H1 (cell line): ENCODE results near the gene GABRG2. TPM values are rescaled to one million over a fixed set of nuclear protein-coding genes. Genes with fewer than 3 reads are reported as not detected.

Source experiments
- CTCF ChIA-PET: fragments of 300-600 bp; sonication (Branson Sonifier 250); formaldehyde crosslinking; loops from one replicate; lab custom pipeline; 2021; ENCODE audit not compliant: partially characterized antibody; lab: Charles Lee
- POLR2A ChIA-PET: fragments of 300-600 bp; sonication (Branson Sonifier 250); formaldehyde crosslinking; loops from one replicate; lab custom pipeline; 2021; ENCODE audit warnings: inconsistent platforms; ENCODE audit not compliant: partially characterized antibody; lab: Charles Lee
- DNase-seq, 2 experiments: peaks; one replicate each; pipeline versions ENCODE4 v3.0.0 to v3.0.0-alpha.2; 2010 to 2022; ENCODE audit warnings: low spot score in 2 of 2, low read depth in 1 of 2, mixed read lengths in 1 of 2
- FAIRE-seq: peaks from 2 replicates; lab custom pipeline; 2011; peaks lifted over from hg19 to GRCh38; lab: Jason Lieb, UNC
- H2AFZ ChIP-seq: 2 replicates; pipeline ENCODE4 v1.8.1; 2012; ENCODE audit warnings: low read length, inconsistent platforms
- H2AK5ac ChIP-seq: 2 replicates; pipeline ENCODE4 v1.6.1; 2013; ENCODE audit warnings: low read depth, low read length
- H2BK120ac ChIP-seq: replicated peaks from 2 replicates; pipeline ENCODE3; 2013; ENCODE audit warnings: low read depth, low read length, inconsistent platforms
- H2BK12ac ChIP-seq: 2 replicates; pipeline ENCODE4 v1.6.1; 2013; ENCODE audit warnings: low read depth, low read length
- H2BK15ac ChIP-seq: 2 replicates; pipeline ENCODE4 v1.6.1; 2013; ENCODE audit warnings: low read length
- H2BK20ac ChIP-seq: 2 replicates; pipeline ENCODE4 v1.6.1; 2013; ENCODE audit warnings: low read length
- H2BK5ac ChIP-seq: 2 replicates; pipeline ENCODE4 v1.6.1; 2013; ENCODE audit warnings: low read depth, low read length
- H3K14ac ChIP-seq: 2 replicates; pipeline ENCODE4 v1.6.1; 2013; ENCODE audit warnings: inconsistent platforms; ENCODE audit not compliant: insufficient read length
- H3K18ac ChIP-seq: 2 replicates; pipeline ENCODE4 v1.6.1; 2013; ENCODE audit warnings: low read length; ENCODE audit errors: extremely low read depth
- H3K23ac ChIP-seq: 2 replicates; pipeline ENCODE4 v1.6.1; 2013; ENCODE audit warnings: inconsistent platforms; ENCODE audit not compliant: insufficient read length
- H3K23me2 ChIP-seq: 2 replicates; pipeline ENCODE4 v1.6.1; 2013; ENCODE audit warnings: low read depth, low read length
- H3K27ac ChIP-seq: 2 replicates; pipeline ENCODE4 v1.6.1; 2011; ENCODE audit warnings: low read depth, low read length, inconsistent platforms
- H3K27me3 ChIP-seq, 4 experiments: replicated peaks in 1 of 4; 1 replicate in 1 of 4; 2 replicates in 3 of 4; pipeline versions ENCODE4 v1.6.1 to v1.8.1; 2011 to 2013; ENCODE audit warnings: low read length in 3 of 4, mild to moderate bottlenecking in 3 of 4, inconsistent platforms in 2 of 4, mixed read lengths in 2 of 4, moderate library complexity in 1 of 4; ENCODE audit not compliant: control insufficient read depth in 3 of 4, insufficient read depth in 3 of 4; ENCODE audit errors: extremely low read depth in 1 of 4
- H3K36me3 ChIP-seq, 4 experiments: 2 replicates each; pipeline versions ENCODE4 v1.6.1 to v1.8.1; 2011 to 2013; ENCODE audit warnings: mild to moderate bottlenecking in 4 of 4, low read length in 3 of 4, moderate library complexity in 2 of 4, control low read depth in 1 of 4, inconsistent platforms in 1 of 4; ENCODE audit not compliant: insufficient read depth in 4 of 4, control insufficient read depth in 2 of 4
- H3K4ac ChIP-seq: replicated peaks from 2 replicates; pipeline ENCODE3; 2013; ENCODE audit warnings: low read length, low read depth, mixed read lengths, inconsistent platforms; ENCODE audit not compliant: insufficient read length
- H3K4me1 ChIP-seq, 4 experiments: replicated peaks in 1 of 4; 1 replicate in 1 of 4; 2 replicates in 3 of 4; pipeline versions ENCODE4 v1.6.1 to v1.8.1; 2011 to 2013; ENCODE audit warnings: low read length in 3 of 4, inconsistent platforms in 2 of 4, mixed read lengths in 1 of 4; ENCODE audit not compliant: insufficient read depth in 4 of 4, control insufficient read depth in 3 of 4
- H3K4me2 ChIP-seq, 2 experiments: 2 replicates each; pipeline versions ENCODE4 v1.6.1 to v1.8.1; 2011 to 2013; ENCODE audit warnings: low read depth in 2 of 2, low read length in 2 of 2, control low read depth in 1 of 2, inconsistent platforms in 1 of 2, mild to moderate bottlenecking in 1 of 2; ENCODE audit not compliant: insufficient read depth in 1 of 2
- H3K4me3 ChIP-seq, 4 experiments: fragments of 200-600, 300-600 bp in 1 of 4; sonication (generic), shearing (Covaris generic), sonication (Bioruptor Twin) in 1 of 4; 2 replicates each; pipeline versions ENCODE4 v1.5.1 to v1.8.1; 2011 to 2016; ENCODE audit warnings: low read length in 4 of 4, low read depth in 3 of 4, control low read depth in 2 of 4, inconsistent platforms in 2 of 4, mild to moderate bottlenecking in 2 of 4, mixed read lengths in 1 of 4, moderate library complexity in 1 of 4; ENCODE audit not compliant: insufficient read depth in 2 of 4; ENCODE audit errors: extremely low read depth in 1 of 4
- H3K56ac ChIP-seq: replicated peaks from 2 replicates; pipeline ENCODE3; 2013; ENCODE audit warnings: low read depth, mild to moderate bottlenecking, mixed read lengths, low read length, inconsistent platforms; ENCODE audit not compliant: insufficient read length
- H3K79me1 ChIP-seq: 2 replicates; pipeline ENCODE4 v1.6.1; 2013; ENCODE audit warnings: low read depth, low read length, control low read depth
- H3K79me2 ChIP-seq, 2 experiments: 2 replicates each; pipeline versions ENCODE4 v1.6.1 to v1.8.1; 2012 to 2013; ENCODE audit warnings: low read length in 2 of 2, mild to moderate bottlenecking in 2 of 2, inconsistent platforms in 1 of 2; ENCODE audit not compliant: insufficient read depth in 2 of 2, control insufficient read depth in 1 of 2
- H3K9ac ChIP-seq, 4 experiments: replicated peaks in 1 of 4; 1 replicate in 1 of 4; 2 replicates in 3 of 4; pipeline versions ENCODE4 v1.6.1 to v1.8.1; 2011 to 2013; ENCODE audit warnings: low read depth in 3 of 4, low read length in 3 of 4, control low read depth in 2 of 4, mild to moderate bottlenecking in 2 of 4, moderate library complexity in 2 of 4, inconsistent platforms in 1 of 4; ENCODE audit errors: extremely low read depth in 1 of 4
- H3K9me3 ChIP-seq, 2 experiments: 2 replicates each; pipeline versions ENCODE4 v1.6.1 to v1.8.1; 2012 to 2013; ENCODE audit warnings: mild to moderate bottlenecking in 2 of 2, moderate library complexity in 2 of 2, control low read depth in 1 of 2, inconsistent platforms in 1 of 2, low read depth in 1 of 2, low read length in 1 of 2, mixed read lengths in 1 of 2; ENCODE audit not compliant: insufficient read depth in 2 of 2
- H4K20me1 ChIP-seq, 2 experiments: replicated peaks in 1 of 2; 2 replicates each; pipeline versions ENCODE3 to v1.8.1; 2011 to 2013; ENCODE audit warnings: inconsistent platforms in 2 of 2, low read length in 2 of 2, mild to moderate bottlenecking in 1 of 2; ENCODE audit not compliant: insufficient read depth in 2 of 2, control insufficient read depth in 1 of 2
- H4K5ac ChIP-seq: 2 replicates; pipeline ENCODE4 v1.6.1; 2013; ENCODE audit warnings: low read length, low read depth, mixed read lengths, inconsistent platforms; ENCODE audit not compliant: insufficient read length
- H4K8ac ChIP-seq: 2 replicates; pipeline ENCODE4 v1.8.0; 2013; ENCODE audit warnings: mild to moderate bottlenecking, moderate library complexity, low read length, inconsistent platforms; ENCODE audit not compliant: insufficient read depth; ENCODE audit errors: extremely low read depth
- H4K91ac ChIP-seq: replicated peaks from 2 replicates; pipeline ENCODE3; 2013; ENCODE audit warnings: low read length, mixed read lengths, inconsistent platforms; ENCODE audit not compliant: insufficient read length
- CBX5 ChIP-seq: fragments of 300-800, 300-1000 bp; sonication (generic); IDR thresholded peaks from 2 replicates; pipeline ENCODE4 v1.7.1; 2016; ENCODE audit warnings: antibody characterized with exemption, low read length, low read depth
- EP300 ChIP-seq, 2 experiments: IDR thresholded peaks; 1 replicate in 1 of 2; 2 replicates in 1 of 2; pipeline ENCODE4 v1.6.1; 2011 to 2012; ENCODE audit warnings: low read depth in 2 of 2, low read length in 2 of 2, mild to moderate bottlenecking in 2 of 2, borderline replicate concordance in 1 of 2, inconsistent platforms in 1 of 2, moderate library complexity in 1 of 2
- GTF2F1 ChIP-seq: IDR thresholded peaks from 2 replicates; pipeline ENCODE4 v1.6.1; 2012; ENCODE audit warnings: low read depth, low read length, improper control_type of control experiment, borderline replicate concordance
- RAD21 ChIP-seq, 2 experiments: IDR thresholded peaks in 1 of 2; conservative IDR thresholded peaks in 1 of 2; 2 replicates each; pipeline ENCODE4 v1.6.1; 2011; ENCODE audit warnings: low read depth in 2 of 2, low read length in 2 of 2, improper control_type of control experiment in 1 of 2, inconsistent platforms in 1 of 2, mild to moderate bottlenecking in 1 of 2, moderate library complexity in 1 of 2
- WGBS, 2 experiments: shearing (Covaris generic) in 1 of 2; methylation state at CpG; one replicate each; pipeline versions ENCODE4 v1.1.6 to v1.1.7; 2013 to 2015; ENCODE audit warnings: low lambda C conversion rate in 2 of 2, mixed read lengths in 2 of 2, inconsistent platforms in 1 of 2, low coverage in 1 of 2, missing lambda C conversion rate in 1 of 2; ENCODE audit not compliant: insufficient replicate concordance in 2 of 2, insufficient coverage in 1 of 2, insufficient read length in 1 of 2; ENCODE audit errors: extremely low coverage in 1 of 2, missing lambda C conversion rate in 1 of 2; 5-methylcytosine and 5-hydroxymethylcytosine counted together
- polyA plus RNA-seq, 7 experiments: library from polyadenylated mRNA; depleted of rRNA in 3 of 7; stranded (reverse) in 5 of 7; unstranded in 2 of 7; fragments of >200 nt in 5 of 7; fragments of 200-250 nt in 2 of 7; gene quantifications; 1 replicate in 5 of 7; 2 replicates in 1 of 7; 4 replicates in 1 of 7; pipeline versions ENCODE4 v1.2.1 to v1.2.3, GENCODE V29; 2011 to 2013; ENCODE audit warnings: missing spikeins in 2 of 7, mixed read lengths in 2 of 7
- total RNA-seq: library from RNA; stranded (reverse); fragmentation: NEBNext Ultra II Directional; extraction: Animal tissue kit (Norgen Biotek cat#: 25700); gene quantifications from 2 replicates; pipeline ENCODE4 v1.2.1, GENCODE V29; 2021

The GABRG2 gene
- total and polyA plus RNA-seq, 2 of the 8 experiments (the other 6 are each of a cell fraction or from before 2014, with no cell fraction given): 2.0 to 2.8 TPM

GRCh38 chr5:162096448-162096847, 28.9 kb downstream of the GABRG2 start:
- Histone ChIP-seq H3K27ac (no peak overlapping the region), H2BK15ac (no peak overlapping the region), H2AK5ac (no peak overlapping the region), H3K9me3 (no peaks in the 10 kb centered on the region), H3K18ac (no peak overlapping the region), H3K14ac (no peak overlapping the region), H3K27me3 (no peaks in the 10 kb centered on the region), H3K23ac (no peak overlapping the region), H3K4ac (no peak overlapping the region)
- FAIRE-seq (no peak), DNase-seq (no peak)
- WGBS, 2 experiments: 92% methylated on average over 2 of the region's 2 CpGs; no CpG with 5 or more reads in 1 of the 2 experiments
- TF ChIP-seq CBX5 (no peak), RAD21 (IDR thresholded peaks at IDR 0.05 in 1 of 2, conservative IDR thresholded peaks at IDR 0.05 in 1 of 2; ENCODE audit: low read depth in 2 of 2, low read length in 2 of 2) (peak; percentile 15 to 28; a peak in 1 of 4 replicates), GTF2F1 (no peak), EP300 (IDR thresholded peaks at IDR 0.05; ENCODE audit: borderline replicate concordance in 1 of 2, low read depth in 2 of 2, low read length in 2 of 2) (no peak)
- TF ChIP-seq, all 59 proteins: peak for 1
- H3K79me2 ChIP-seq: no peaks in the 10 kb centered on the region
- H2BK120ac ChIP-seq: no peak overlapping the region
- no peaks in the 10 kb centered on the region for H3K36me3 ChIP-seq
- no peak overlapping the region for H3K4me3 ChIP-seq
- H4K8ac ChIP-seq: no peak overlapping the region
- no peaks in the 10 kb centered on the region for H4K20me1 ChIP-seq
- no peaks in the 10 kb centered on the region for H3K79me1 ChIP-seq
- H3K9ac ChIP-seq: no peak overlapping the region
- H3K56ac ChIP-seq: no peak overlapping the region
- no peak overlapping the region for H2BK5ac ChIP-seq
- H3K23me2 ChIP-seq: no peaks in the 10 kb centered on the region
- H3K4me1 ChIP-seq: peaks cover 0 to 9% (median 3%) of the 10 kb centered on the region in 4 experiments; a peak in 4 of 7 replicates
- H4K5ac ChIP-seq: no peak overlapping the region
- H2BK12ac ChIP-seq: no peak overlapping the region
- POLR2A ChIA-PET: no interaction called here
- H2AFZ ChIP-seq: no peak overlapping the region
- CTCF ChIA-PET: interaction anchor here (0.6 to 0.9 kb wide), 3 partner anchors 31 to 109 kb away, joined by 3 to 4 read pairs (median 3); no protein-coding TSS in a partner anchor
- no peak overlapping the region for H4K91ac ChIP-seq
- no peak overlapping the region for H2BK20ac ChIP-seq
- no peak overlapping the region for H3K4me2 ChIP-seq
